Measurements from ENCODE around the gene DMKN. TPM values are rescaled to one million over a fixed set of nuclear protein-coding genes. Genes with fewer than 3 reads are reported as not detected.
A peak's percentile ranks its signal among the peaks of the same experiment; 100 is the strongest.

DMKN gene
- total RNA-seq, 4 donors from 2014 or later, result 164 to 348 (median 213) TPM

- Histone ChIP-seq H3K4me3 (replicated peaks in 1 of 3) (no peak overlapping the region), H3K4me1 (peaks cover 21 to 31% of the 10 kb centered on the region in 2 donors), H3K27me3 (no peaks in the 10 kb centered on the region), H3K9me3 (no peaks in the 10 kb centered on the region), H3K36me3 (no peaks in the 10 kb centered on the region), H3K27ac (peak overlapping the region in 2 of 3 donors; percentile 13 to 43)
- no peak for DNase-seq
- TF ChIP-seq CTCF (IDR thresholded peaks at IDR 0.05) (no peak), POLR2A (IDR thresholded peaks at IDR 0.05) (no peak)
- intact Hi-C loops (cut with DNase I), result no loop called here
- 46 to 63% methylated on average over 9 to 10 of the region's 10 CpGs for WGBS, 2 donors
These were observed 54.6 kb downstream of the DMKN start for GRCh38 chr19:35458731-35459391.

GRCh38 chr19:35458192-35458591 is 55.3 kb downstream of the DMKN start:
- no peaks in the 10 kb centered on the region for H3K27me3 ChIP-seq
- TF ChIP-seq CTCF (IDR thresholded peaks at IDR 0.05) (no peak), POLR2A (IDR thresholded peaks at IDR 0.05) (no peak)
- WGBS, 2 donors, result 76 to 82% methylated on average over 1 of the region's 1 CpG
- H3K9me3 ChIP-seq, result no peaks in the 10 kb centered on the region
- DNase-seq, result no peak
- no peak overlapping the region for H3K27ac ChIP-seq
- intact Hi-C loops (cut with DNase I), result no loop called here
- H3K4me1 ChIP-seq, result peaks cover 21 to 31% of the 10 kb centered on the region in 2 donors
- H3K4me3 ChIP-seq (replicated peaks in 1 of 3), result no peak overlapping the region
- no peaks in the 10 kb centered on the region for H3K36me3 ChIP-seq

GRCh38 chr19:35457173-35457572 is 56.3 kb downstream of the DMKN start:
- Histone ChIP-seq H3K4me1 (peaks cover 21 to 31% of the 10 kb centered on the region in 2 donors), H3K36me3 (no peaks in the 10 kb centered on the region), H3K9me3 (no peaks in the 10 kb centered on the region), H3K27ac (no peak overlapping the region), H3K4me3 (replicated peaks in 1 of 3) (no peak overlapping the region), H3K27me3 (no peaks in the 10 kb centered on the region)
- 70 to 80% methylated on average over 5 of the region's 5 CpGs for WGBS, 2 donors
- DNase-seq, result no peak
- TF ChIP-seq CTCF (IDR thresholded peaks at IDR 0.05) (no peak), POLR2A (IDR thresholded peaks at IDR 0.05) (no peak)
- intact Hi-C loops (cut with DNase I), result no loop called here

GRCh38 chr19:35455616-35456201 is 57.7 kb downstream of the DMKN start:
- Histone ChIP-seq H3K4me1 (peaks cover 12 to 21% of the 10 kb centered on the region in 2 donors), H3K36me3 (no peaks in the 10 kb centered on the region), H3K4me3 (replicated peaks in 1 of 3) (no peak overlapping the region), H3K9me3 (no peaks in the 10 kb centered on the region), H3K27ac (no peak overlapping the region), H3K27me3 (no peaks in the 10 kb centered on the region)
- no peak for DNase-seq
- intact Hi-C loops (cut with DNase I), result no loop called here
- 75 to 78% methylated on average over 3 of the region's 3 CpGs for WGBS, 2 donors
- TF ChIP-seq POLR2A (IDR thresholded peaks at IDR 0.05), result no peak
- TF ChIP-seq CTCF (IDR thresholded peaks at IDR 0.05), result no peak

GRCh38 chr19:35454663-35455062 is 58.8 kb downstream of the DMKN start:
- WGBS, 2 donors, result 81 to 89% methylated on average over 2 of the region's 2 CpGs
- intact Hi-C loops (cut with DNase I), result no loop called here

More at GRCh38 chr19:35454663-35455062, 58.8 kb downstream of the DMKN start:
- H3K4me1 ChIP-seq, result peaks cover 9 to 11% of the 10 kb centered on the region in 2 donors
- no peak for DNase-seq
- TF ChIP-seq POLR2A (IDR thresholded peaks at IDR 0.05), result no peak
- no peak for TF ChIP-seq CTCF (IDR thresholded peaks at IDR 0.05)
- H3K36me3 ChIP-seq, result no peaks in the 10 kb centered on the region
- H3K4me3 ChIP-seq (replicated peaks in 1 of 3), result no peak overlapping the region
- no peak overlapping the region for H3K27ac ChIP-seq
- no peaks in the 10 kb centered on the region for H3K27me3 ChIP-seq
- H3K9me3 ChIP-seq, result no peaks in the 10 kb centered on the region
